Endothelial cell of umbilical vein (primary cell): ENCODE results near the gene PRDM10.
"Not testable (repeated sequence)": the region's sequence is repeated elsewhere in the genome, so short reads cannot be mapped to it uniquely, and the experiment has no call there.

Source experiments
- EZH2 ChIP-seq: IDR thresholded peaks from 2 replicates; pipeline ENCODE4 v1.6.1; 2012; ENCODE audit warnings: borderline replicate concordance, low read depth, mild to moderate bottlenecking, moderate library complexity, low read length, inconsistent platforms; ENCODE audit not compliant: severe bottlenecking
- GATA2 ChIP-seq: IDR thresholded peaks from 2 replicates; pipeline ENCODE4 v1.7.0; 2011; ENCODE audit warnings: low read depth, mild to moderate bottlenecking, moderate library complexity, mixed read lengths, low read length; ENCODE audit not compliant: insufficient read length, insufficient read depth
- POLR2A ChIP-seq: IDR thresholded peaks from 2 replicates; pipeline ENCODE4 v1.6.1; 2012; ENCODE audit warnings: low read depth, mild to moderate bottlenecking, control low read depth, low read length
- POLR2AphosphoS5 ChIP-seq: IDR thresholded peaks from 2 replicates; pipeline ENCODE4 v1.6.1; 2012; ENCODE audit warnings: low read depth, mild to moderate bottlenecking, control low read depth, low read length, moderate library complexity; ENCODE audit not compliant: insufficient read depth
- TF ChIP-seq, protein P1 (sequence below), 2 donors: IDR thresholded peaks; 1 replicate in 1 of 2; 2 replicates in 1 of 2; pipeline ENCODE4 v1.5.1; 2011; ENCODE audit warnings: low read length in 2 of 2, mild to moderate bottlenecking in 2 of 2, moderate library complexity in 2 of 2, control low read depth in 1 of 2, inconsistent platforms in 1 of 2, low read depth in 1 of 2; ENCODE audit not compliant: insufficient read depth in 1 of 2; ENCODE audit errors: extremely low read depth in 1 of 2

DNA sequence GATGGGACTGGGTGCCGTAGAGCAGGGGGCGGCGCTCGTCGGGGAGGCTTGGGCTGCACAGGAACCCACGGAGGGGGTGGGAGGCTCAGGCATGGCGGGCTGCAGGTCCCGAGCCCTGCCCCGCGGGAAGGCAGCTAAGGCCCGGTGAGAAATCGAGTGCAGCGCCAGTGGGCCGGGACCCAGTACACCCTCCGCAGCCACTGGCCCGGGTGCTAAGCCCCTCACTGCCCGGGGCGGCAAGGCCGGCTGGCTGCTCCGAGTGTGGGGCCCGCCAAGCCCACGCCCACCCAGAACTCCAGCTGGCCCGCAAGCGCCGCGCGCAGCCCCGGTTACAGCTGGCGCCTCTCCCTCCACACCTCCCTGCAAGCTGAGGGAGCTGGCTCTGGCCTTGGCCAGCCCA lies 30.8 kb downstream of the PRDM10 start:
- TF ChIP-seq, protein P1, sequence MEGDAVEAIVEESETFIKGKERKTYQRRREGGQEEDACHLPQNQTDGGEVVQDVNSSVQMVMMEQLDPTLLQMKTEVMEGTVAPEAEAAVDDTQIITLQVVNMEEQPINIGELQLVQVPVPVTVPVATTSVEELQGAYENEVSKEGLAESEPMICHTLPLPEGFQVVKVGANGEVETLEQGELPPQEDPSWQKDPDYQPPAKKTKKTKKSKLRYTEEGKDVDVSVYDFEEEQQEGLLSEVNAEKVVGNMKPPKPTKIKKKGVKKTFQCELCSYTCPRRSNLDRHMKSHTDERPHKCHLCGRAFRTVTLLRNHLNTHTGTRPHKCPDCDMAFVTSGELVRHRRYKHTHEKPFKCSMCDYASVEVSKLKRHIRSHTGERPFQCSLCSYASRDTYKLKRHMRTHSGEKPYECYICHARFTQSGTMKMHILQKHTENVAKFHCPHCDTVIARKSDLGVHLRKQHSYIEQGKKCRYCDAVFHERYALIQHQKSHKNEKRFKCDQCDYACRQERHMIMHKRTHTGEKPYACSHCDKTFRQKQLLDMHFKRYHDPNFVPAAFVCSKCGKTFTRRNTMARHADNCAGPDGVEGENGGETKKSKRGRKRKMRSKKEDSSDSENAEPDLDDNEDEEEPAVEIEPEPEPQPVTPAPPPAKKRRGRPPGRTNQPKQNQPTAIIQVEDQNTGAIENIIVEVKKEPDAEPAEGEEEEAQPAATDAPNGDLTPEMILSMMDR (IDR thresholded peaks at IDR 0.05; ENCODE audit: extremely low read depth in 1 of 2, insufficient read depth in 1 of 2, low read depth in 1 of 2, low read length in 2 of 2): not testable (repeated sequence)
- not testable (repeated sequence) for TF ChIP-seq EZH2, GATA2, POLR2AphosphoS5, POLR2A
